CD1c-positive myeloid dendritic cell (primary cell): ENCODE data around the gene CYP2A7.
"Not testable (repeated sequence)": the region's sequence is repeated elsewhere in the genome, so short reads cannot be mapped to it uniquely, and the experiment has no call there.

Experiments
- DNase-seq: peaks from one replicate; pipeline ENCODE4 v3.0.0-alpha.2; 2016; ENCODE audit errors: extremely low spot score

CYP2A7 gene

GRCh38 chr19:40842012-40842411 lies 40.0 kb downstream of the CYP2A7 start:
- DNase-seq: not testable (repeated sequence)

GRCh38 chr19:40838477-40838876 lies 43.6 kb downstream of the CYP2A7 start:
- not testable (repeated sequence) for DNase-seq

GRCh38 chr19:40836754-40837429 lies 45.1 kb downstream of the CYP2A7 start:
- DNase-seq: no peak

- not testable (repeated sequence) for DNase-seq
Observed at GRCh38 chr19:40833728-40834533, 48.1 kb downstream of the CYP2A7 start.

- not testable (repeated sequence) for DNase-seq
Observed at GRCh38 chr19:40832431-40832790, 49.6 kb downstream of the CYP2A7 start.

- DNase-seq: no peak
Observed at GRCh38 chr19:40831502-40832430, 50.3 kb downstream of the CYP2A7 start.

- not testable (repeated sequence) for DNase-seq
Observed at GRCh38 chr19:40830741-40831140, 51.3 kb downstream of the CYP2A7 start.

- DNase-seq: no peak
Observed at GRCh38 chr19:40829205-40829604, 52.8 kb downstream of the CYP2A7 start.

- DNase-seq: no peak
Observed at GRCh38 chr19:40827386-40828247, 54.4 kb downstream of the CYP2A7 start.

- peak; percentile 43 for DNase-seq
Observed at GRCh38 chr19:40826699-40827385, 55.2 kb downstream of the CYP2A7 start.

- DNase-seq: not testable (repeated sequence)
Observed at GRCh38 chr19:40826312-40826698, 55.7 kb downstream of the CYP2A7 start.

GRCh38 chr19:40825460-40826095 lies 56.5 kb downstream of the CYP2A7 start:
- DNase-seq: not testable (repeated sequence)
